HCEC 1CT (cell line): Measurements from ENCODE around the gene NBEAL2.
A peak's percentile ranks its signal among the peaks of the same experiment; 100 is the strongest.

ENCODE experiments used
- DNase-seq: peaks from one replicate; pipeline ENCODE4 v3.0.0-alpha.2; 2017

Gene NBEAL2

GRCh38 chr3:47000922-47001730 is 21.7 kb downstream of the NBEAL2 start:
- DNase-seq = no peak

GRCh38 chr3:47001731-47002170 is 22.3 kb downstream of the NBEAL2 start:
- no peak for DNase-seq

GRCh38 chr3:47002171-47003055 is 22.9 kb downstream of the NBEAL2 start:
- DNase-seq = no peak

- DNase-seq = no peak
Observed at GRCh38 chr3:47003056-47003410, 23.6 kb downstream of the NBEAL2 start.

GRCh38 chr3:47003461-47004368 is 24.2 kb downstream of the NBEAL2 start:
- DNase-seq = no peak

- DNase-seq = no peak
Observed at GRCh38 chr3:47004369-47005211, 25.1 kb downstream of the NBEAL2 start.

- DNase-seq = no peak
Observed at GRCh38 chr3:47005212-47006144, 26.0 kb downstream of the NBEAL2 start.

- DNase-seq = no peak
Observed at GRCh38 chr3:47006145-47006651, 26.7 kb downstream of the NBEAL2 start.

GRCh38 chr3:47007001-47007400 is 27.5 kb downstream of the NBEAL2 start:
- no peak for DNase-seq

GRCh38 chr3:47007482-47008233 is 28.2 kb downstream of the NBEAL2 start:
- no peak for DNase-seq

- DNase-seq = no peak
Observed at GRCh38 chr3:47008234-47008796, 28.8 kb downstream of the NBEAL2 start.

GRCh38 chr3:47008851-47009224 is 29.4 kb downstream of the NBEAL2 start:
- DNase-seq = no peak

- peak; percentile 88 for DNase-seq
Observed at GRCh38 chr3:47009225-47010110, 30.0 kb downstream of the NBEAL2 start.

GRCh38 chr3:47010111-47010712 is 30.7 kb downstream of the NBEAL2 start:
- no peak for DNase-seq

- DNase-seq = no peak
Observed at GRCh38 chr3:47010910-47011309, 31.4 kb downstream of the NBEAL2 start.

GRCh38 chr3:47011371-47011770 is 31.9 kb downstream of the NBEAL2 start:
- no peak for DNase-seq

GRCh38 chr3:47012342-47013230 is 33.1 kb downstream of the NBEAL2 start:
- no peak for DNase-seq
